SK-N-SH (cell line): ENCODE measurements around the gene DEPDC4. TPM values are rescaled to one million over a fixed set of nuclear protein-coding genes. Genes with fewer than 3 reads are reported as not detected.

Source experiments
- CTCF ChIA-PET: fragments of 300-600, 350-600 bp; formaldehyde crosslinking; extraction: SDS; loops from one replicate; lab custom pipeline; 2021; lab: Yijun Ruan, JAX
- POLR2A ChIA-PET: fragments of 350-600 bp; sonication (Branson Sonifier 250); formaldehyde crosslinking; extraction: SDS; loops from one replicate; lab custom pipeline; 2020; ENCODE audit warnings: antibody characterized with exemption, inconsistent platforms; lab: Yijun Ruan, JAX
- DNase-seq: peaks from one replicate; pipeline ENCODE4 v3.0.0; 2012
- H2AFZ ChIP-seq: fragments of 200-600 bp; sonication (generic); 2 replicates; pipeline ENCODE4 v1.8.1; 2016; ENCODE audit warnings: antibody characterized with exemption, mild to moderate bottlenecking, low read depth
- H3F3A ChIP-seq: fragments of 200-600 bp; sonication (generic); replicated peaks from 2 replicates; pipeline ENCODE3; 2016; ENCODE audit warnings: antibody characterized with exemption, mild to moderate bottlenecking; ENCODE audit not compliant: insufficient read depth
- H3K27ac ChIP-seq, 2 experiments: fragments of 200-500 bp in 1 of 2; fragments of 200-600 bp in 1 of 2; sonication (Bioruptor generic) in 1 of 2; sonication (generic), shearing (Covaris generic) in 1 of 2; 2 replicates each; pipeline versions ENCODE4 v1.5.1 to v1.6.1; 2014 to 2016; ENCODE audit warnings: low read depth in 2 of 2, inconsistent platforms in 1 of 2, low read length in 1 of 2, mild to moderate bottlenecking in 1 of 2, mixed read lengths in 1 of 2
- H3K27me3 ChIP-seq: fragments of 200-600 bp; sonication (generic), shearing (Covaris generic); 2 replicates; pipeline ENCODE4 v1.6.1; 2016; ENCODE audit warnings: mixed run types; ENCODE audit not compliant: insufficient read depth
- H3K36me3 ChIP-seq, 2 experiments: fragments of 200-500 bp in 1 of 2; fragments of 200-600 bp in 1 of 2; sonication (Bioruptor generic) in 1 of 2; sonication (generic) in 1 of 2; replicated peaks in 1 of 2; 2 replicates each; pipeline versions ENCODE3 to v1.5.1; 2014 to 2016; ENCODE audit warnings: low read length in 1 of 2, mild to moderate bottlenecking in 1 of 2; ENCODE audit not compliant: insufficient read depth in 2 of 2, control insufficient read depth in 1 of 2
- H3K4me1 ChIP-seq, 2 experiments: fragments of 200-500 bp in 1 of 2; fragments of 200-600 bp in 1 of 2; sonication (Bioruptor generic) in 1 of 2; sonication (generic), shearing (Covaris generic) in 1 of 2; 2 replicates each; pipeline versions ENCODE4 v1.5.1 to v1.6.1; 2014 to 2016; ENCODE audit warnings: low read depth in 1 of 2, low read length in 1 of 2, mixed run types in 1 of 2; ENCODE audit not compliant: insufficient read depth in 2 of 2, control insufficient read depth in 1 of 2
- H3K4me2 ChIP-seq: fragments of 200-600 bp; sonication (generic), shearing (Covaris generic); 2 replicates; pipeline ENCODE4 v1.6.1; 2017; ENCODE audit warnings: mixed run types
- H3K4me3 ChIP-seq, 2 experiments: fragments of 200-500 bp in 1 of 2; fragments of 200-600 bp in 1 of 2; sonication (Bioruptor generic) in 1 of 2; sonication (generic), shearing (Covaris generic) in 1 of 2; 2 replicates each; pipeline versions ENCODE4 v1.5.1 to v1.8.1; 2014 to 2016; ENCODE audit warnings: low read depth in 2 of 2, inconsistent platforms in 1 of 2, low read length in 1 of 2, mild to moderate bottlenecking in 1 of 2, mixed read lengths in 1 of 2, moderate library complexity in 1 of 2
- H3K79me2 ChIP-seq: fragments of 200-600 bp; sonication (generic); 2 replicates; pipeline ENCODE4 v1.8.1; 2017; ENCODE audit warnings: mild to moderate bottlenecking; ENCODE audit not compliant: insufficient read depth
- H3K9ac ChIP-seq: fragments of 200-600 bp; sonication (generic); 2 replicates; pipeline ENCODE4 v1.6.1; 2017; ENCODE audit warnings: mixed run types
- H3K9me2 ChIP-seq: fragments of 200-600 bp; sonication (generic); 2 replicates; pipeline ENCODE4 v1.6.1; 2017; ENCODE audit warnings: mixed run types
- H3K9me3 ChIP-seq: fragments of 200-600 bp; sonication (generic); 2 replicates; pipeline ENCODE4 v1.6.1; 2017; ENCODE audit warnings: mixed run types, mild to moderate bottlenecking, moderate library complexity
- H4K20me1 ChIP-seq: fragments of 200-600 bp; sonication (generic); 2 replicates; pipeline ENCODE4 v1.6.1; 2017; ENCODE audit warnings: mild to moderate bottlenecking, mixed run types; ENCODE audit not compliant: insufficient read depth
- EP300 ChIP-seq, 2 experiments: IDR thresholded peaks; 2 replicates each; pipeline versions ENCODE4 v1.4.0 to v1.6.1; 2012; ENCODE audit warnings: borderline replicate concordance in 1 of 2, low read depth in 1 of 2, low read length in 1 of 2
- EZH2phosphoT487 ChIP-seq: fragments of 200-600 bp; sonication (generic); IDR thresholded peaks from 2 replicates; pipeline ENCODE4 v1.6.1; 2017; ENCODE audit warnings: low read depth, mixed run types, mild to moderate bottlenecking, antibody characterized with exemption, moderate library complexity, borderline replicate concordance
- FOSL2 ChIP-seq: IDR thresholded peaks from 2 replicates; pipeline ENCODE4 v1.4.0; 2012; ENCODE audit warnings: low read depth, mild to moderate bottlenecking, moderate library complexity, borderline replicate concordance
- FOXJ3 ChIP-seq: sonication (generic); formaldehyde crosslinking; IDR thresholded peaks from 2 replicates; pipeline ENCODE4 v1.5.1; 2020; ENCODE audit warnings: mild to moderate bottlenecking, missing genetic modification reagents
- GABPA ChIP-seq: IDR thresholded peaks from 2 replicates; pipeline ENCODE4 v1.4.0; 2012; ENCODE audit warnings: low read depth, mild to moderate bottlenecking
- JUND ChIP-seq: IDR thresholded peaks from 2 replicates; pipeline ENCODE4 v1.4.0; 2012
- MXI1 ChIP-seq: IDR thresholded peaks from 2 replicates; pipeline ENCODE4 v1.6.1; 2012; ENCODE audit warnings: mild to moderate bottlenecking, low read depth, low read length, improper control_type of control experiment
- NRF1 ChIP-seq: IDR thresholded peaks from 2 replicates; pipeline ENCODE4 v1.6.1; 2012; ENCODE audit warnings: low read depth, mild to moderate bottlenecking, low read length
- SMC3 ChIP-seq: IDR thresholded peaks from 2 replicates; pipeline ENCODE4 v1.6.1; 2012; ENCODE audit warnings: low read depth, low read length, improper control_type of control experiment
- TCF12 ChIP-seq: IDR thresholded peaks from 2 replicates; pipeline ENCODE4 v1.4.0; 2012
- WGBS: methylation state at CpG from one replicate; pipeline ENCODE4 v1.1.6; 2017; ENCODE audit warnings: low lambda C conversion rate; 5-methylcytosine and 5-hydroxymethylcytosine counted together
- polyA plus RNA-seq, 3 experiments: library from polyadenylated mRNA; depleted of rRNA; stranded (reverse); fragments of >200 nt; gene quantifications; 2 replicates each; pipeline ENCODE4 v1.2.3, GENCODE V29; 2012
- TF ChIP-seq, protein P1 (sequence below): fragments of 150-350 bp; IDR thresholded peaks from 2 replicates; pipeline ENCODE4 v1.6.1; 2017; ENCODE audit warnings: antibody characterized with exemption, low read length, low read depth, borderline replicate concordance
- TF ChIP-seq, protein P2 (sequence below): IDR thresholded peaks from 2 replicates; pipeline ENCODE4 v1.6.1; 2012; ENCODE audit warnings: mild to moderate bottlenecking, low read depth, low read length, moderate library complexity

Gene DEPDC4
- polyA plus RNA-seq, 1 of the 3 experiments (the other 2 are of a cell fraction) = 0.76 TPM

DNA sequence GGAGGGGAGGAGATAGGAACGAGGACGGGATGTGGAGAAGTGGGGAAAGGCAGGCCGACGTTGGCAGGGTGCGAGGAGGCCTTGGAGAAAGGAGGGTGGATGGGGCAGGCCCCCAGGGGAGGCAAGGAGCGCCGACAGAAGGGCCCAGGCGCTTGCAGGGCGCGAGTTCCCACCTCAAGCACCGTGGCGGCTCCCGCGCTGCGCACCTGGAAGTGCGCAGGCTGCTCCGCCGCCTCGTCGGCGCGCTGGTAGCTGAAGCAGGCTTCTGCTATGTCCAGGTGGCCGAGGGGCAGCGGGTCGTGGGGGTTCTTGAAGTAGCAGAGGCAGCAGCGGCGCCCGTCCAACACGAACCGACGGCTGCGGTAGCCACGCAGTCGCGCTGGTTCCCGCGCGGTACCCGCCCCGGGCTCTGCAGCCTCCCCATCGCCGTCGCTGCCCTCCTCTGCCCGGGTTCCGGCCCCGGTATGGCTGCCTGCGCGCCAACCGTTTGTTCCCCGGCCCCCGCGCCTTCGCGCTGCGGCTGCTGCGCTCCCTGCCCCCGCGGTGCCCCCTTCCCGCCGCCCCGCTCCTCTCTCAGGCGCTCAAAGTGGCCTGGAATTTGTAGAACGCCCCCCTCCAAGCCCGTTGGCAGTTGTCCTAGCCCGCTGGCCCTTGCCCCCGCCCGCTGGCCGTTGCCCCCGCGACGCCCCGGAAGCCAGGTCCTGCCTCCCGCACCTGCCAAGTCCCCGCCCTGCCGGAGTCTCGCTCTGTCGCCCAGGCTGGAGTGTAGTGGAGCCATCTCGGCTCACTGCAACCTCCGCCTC is 67.3 kb downstream of the DEPDC4 start (continued):
- TF ChIP-seq EZH2phosphoT487 = no peak

DNA sequence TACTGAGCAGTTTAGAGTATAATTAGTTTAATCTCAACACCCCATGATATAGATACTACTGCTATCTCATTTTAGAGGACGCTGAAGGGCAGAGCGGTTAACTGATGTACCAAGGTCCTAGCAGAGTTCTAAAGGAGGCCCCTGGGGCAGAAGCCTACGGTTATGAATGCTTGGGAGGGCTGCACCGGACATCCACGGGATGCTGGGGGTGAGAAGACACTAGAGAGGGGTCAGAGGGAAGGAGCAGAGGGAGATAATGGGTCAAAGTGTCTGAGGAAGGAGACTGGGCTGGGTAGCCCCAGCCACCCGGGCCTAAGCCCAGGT is 67.9 kb downstream of the DEPDC4 start:
- WGBS = 62% methylated on average over 6 of the region's 6 CpGs
- Histone ChIP-seq H3K9me3 (no peaks in the 10 kb centered on the region), H3K27me3 (no peaks in the 10 kb centered on the region), H3K79me2 (peaks cover 32% of the 10 kb centered on the region), H3K9ac (peak overlapping the region; percentile 47; the same call in 1 of the 2 replicates), H4K20me1 (no peaks in the 10 kb centered on the region), H3F3A (peaks cover 16% of the 10 kb centered on the region), H3K27ac (peak overlapping the region; percentile 69 to 80; a peak in 3 of 4 replicates), H3K9me2 (no peaks in the 10 kb centered on the region), H2AFZ (peak overlapping the region; percentile 96), H3K4me2 (peak overlapping the region; percentile 81), H3K4me1 (peaks cover 5 to 15% of the 10 kb centered on the region in 2 experiments; a peak in 2 of 4 replicates), H3K4me3 (peak overlapping the region; percentile 79 to 96), H3K36me3 (no peaks in the 10 kb centered on the region)
- DNase-seq = no peak
- no peak for TF ChIP-seq TCF12
- no peak for TF ChIP-seq NRF1
- TF ChIP-seq FOSL2 = no peak
- TF ChIP-seq, protein P1, sequence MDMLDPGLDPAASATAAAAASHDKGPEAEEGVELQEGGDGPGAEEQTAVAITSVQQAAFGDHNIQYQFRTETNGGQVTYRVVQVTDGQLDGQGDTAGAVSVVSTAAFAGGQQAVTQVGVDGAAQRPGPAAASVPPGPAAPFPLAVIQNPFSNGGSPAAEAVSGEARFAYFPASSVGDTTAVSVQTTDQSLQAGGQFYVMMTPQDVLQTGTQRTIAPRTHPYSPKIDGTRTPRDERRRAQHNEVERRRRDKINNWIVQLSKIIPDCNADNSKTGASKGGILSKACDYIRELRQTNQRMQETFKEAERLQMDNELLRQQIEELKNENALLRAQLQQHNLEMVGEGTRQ = no peak
- no peak for TF ChIP-seq GABPA
- TF ChIP-seq SMC3 = no peak
- no peak for TF ChIP-seq EP300 (IDR thresholded peaks at IDR 0.05; ENCODE audit: borderline replicate concordance in 1 of 2, low read depth in 1 of 2, low read length in 1 of 2)
- TF ChIP-seq FOXJ3 (CRISPR knock-in tag) = no peak
- TF ChIP-seq MXI1 = no peak
- no peak for TF ChIP-seq JUND
- TF ChIP-seq, protein P2, sequence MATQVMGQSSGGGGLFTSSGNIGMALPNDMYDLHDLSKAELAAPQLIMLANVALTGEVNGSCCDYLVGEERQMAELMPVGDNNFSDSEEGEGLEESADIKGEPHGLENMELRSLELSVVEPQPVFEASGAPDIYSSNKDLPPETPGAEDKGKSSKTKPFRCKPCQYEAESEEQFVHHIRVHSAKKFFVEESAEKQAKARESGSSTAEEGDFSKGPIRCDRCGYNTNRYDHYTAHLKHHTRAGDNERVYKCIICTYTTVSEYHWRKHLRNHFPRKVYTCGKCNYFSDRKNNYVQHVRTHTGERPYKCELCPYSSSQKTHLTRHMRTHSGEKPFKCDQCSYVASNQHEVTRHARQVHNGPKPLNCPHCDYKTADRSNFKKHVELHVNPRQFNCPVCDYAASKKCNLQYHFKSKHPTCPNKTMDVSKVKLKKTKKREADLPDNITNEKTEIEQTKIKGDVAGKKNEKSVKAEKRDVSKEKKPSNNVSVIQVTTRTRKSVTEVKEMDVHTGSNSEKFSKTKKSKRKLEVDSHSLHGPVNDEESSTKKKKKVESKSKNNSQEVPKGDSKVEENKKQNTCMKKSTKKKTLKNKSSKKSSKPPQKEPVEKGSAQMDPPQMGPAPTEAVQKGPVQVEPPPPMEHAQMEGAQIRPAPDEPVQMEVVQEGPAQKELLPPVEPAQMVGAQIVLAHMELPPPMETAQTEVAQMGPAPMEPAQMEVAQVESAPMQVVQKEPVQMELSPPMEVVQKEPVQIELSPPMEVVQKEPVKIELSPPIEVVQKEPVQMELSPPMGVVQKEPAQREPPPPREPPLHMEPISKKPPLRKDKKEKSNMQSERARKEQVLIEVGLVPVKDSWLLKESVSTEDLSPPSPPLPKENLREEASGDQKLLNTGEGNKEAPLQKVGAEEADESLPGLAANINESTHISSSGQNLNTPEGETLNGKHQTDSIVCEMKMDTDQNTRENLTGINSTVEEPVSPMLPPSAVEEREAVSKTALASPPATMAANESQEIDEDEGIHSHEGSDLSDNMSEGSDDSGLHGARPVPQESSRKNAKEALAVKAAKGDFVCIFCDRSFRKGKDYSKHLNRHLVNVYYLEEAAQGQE = no peak
- CTCF ChIA-PET = interaction anchor here (0.8 kb wide), 1 partner anchor 35 kb away, joined by 3 read pairs; no protein-coding TSS in a partner anchor
- POLR2A ChIA-PET = no interaction called here
